GM12891 (cell line): ENCODE data around the gene SLC6A13.

Experiments used
- POLR2AphosphoS5 ChIP-seq: IDR thresholded peaks from 2 replicates; pipeline ENCODE4 v1.6.1; 2011; ENCODE audit warnings: low read depth, low read length, control low read depth
- POU2F2 ChIP-seq: IDR thresholded peaks from 2 replicates; pipeline ENCODE4 v1.6.1; 2011; ENCODE audit warnings: low read depth, mild to moderate bottlenecking, control low read depth, low read length, moderate library complexity
- SPI1 ChIP-seq: IDR thresholded peaks from 2 replicates; pipeline ENCODE4 v1.6.1; 2011; ENCODE audit warnings: low read depth, low read length, control low read depth

DNA sequence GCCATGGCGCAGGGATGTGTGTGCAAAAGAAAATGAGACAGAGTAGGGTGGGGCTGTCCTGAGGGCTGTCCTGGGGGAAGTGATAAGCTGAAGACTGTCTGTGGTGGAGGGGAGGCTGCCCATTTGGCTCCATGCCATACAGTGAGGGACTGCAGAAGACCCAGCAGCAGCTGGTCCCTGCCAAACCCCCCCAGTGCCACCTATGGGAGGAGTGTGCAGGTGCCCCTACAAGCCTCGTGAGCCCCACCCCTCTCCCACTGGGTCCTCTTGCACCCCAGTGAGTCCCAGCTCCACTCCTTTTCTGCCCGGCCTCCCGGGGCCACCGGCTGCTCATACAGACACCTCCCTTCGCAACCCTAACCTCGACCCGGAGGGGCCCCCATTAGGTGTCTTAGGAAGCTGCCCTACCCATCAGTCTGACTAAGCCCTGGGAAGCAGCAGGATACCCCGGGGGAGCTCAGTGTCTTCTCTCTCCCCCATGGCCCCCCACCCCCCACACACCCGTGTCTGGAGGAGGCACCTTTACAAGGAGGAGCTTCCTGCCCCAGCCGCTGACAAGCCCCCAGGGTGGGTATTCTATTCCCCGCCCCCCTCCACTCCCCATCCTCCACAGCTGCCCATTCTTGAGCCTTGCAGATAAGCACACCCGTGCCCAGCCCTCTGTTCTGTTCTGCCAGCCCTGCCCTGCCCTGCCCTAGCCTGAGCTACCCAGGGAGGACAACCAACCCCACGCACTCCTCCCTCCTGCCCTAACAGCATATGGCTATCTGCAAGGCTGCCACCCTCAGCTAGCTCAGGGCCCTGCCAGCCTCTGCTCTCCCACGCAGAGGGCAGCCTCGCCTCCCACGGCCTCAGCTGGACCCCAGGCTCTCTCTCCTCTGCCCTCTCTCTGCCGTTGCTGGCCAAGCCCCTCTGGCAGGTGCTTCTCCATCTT is 90.6 kb downstream of the SLC6A13 start:
- TF ChIP-seq POLR2AphosphoS5 (no peak), SPI1 (no peak), POU2F2 (no peak)
